Measurements from ENCODE around the gene ALG12.

DNA sequence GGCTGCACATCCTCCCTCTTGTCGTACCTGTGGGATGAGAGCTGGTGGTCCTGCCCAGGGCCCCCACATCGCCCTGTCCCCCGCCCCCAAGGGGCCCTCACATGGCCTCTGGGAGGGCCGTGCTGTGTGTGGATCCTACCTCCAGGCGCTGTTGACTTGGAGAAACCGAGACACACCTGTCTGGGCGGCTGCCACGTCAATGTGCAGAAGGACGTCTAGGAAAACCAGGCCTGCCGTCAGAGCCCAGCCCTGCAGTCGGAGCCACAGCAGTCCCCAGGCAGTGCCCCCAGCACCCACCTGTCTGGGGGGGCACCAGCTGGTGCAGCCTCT, 14.2 kb downstream of the ALG12 start:
- no peak for TF ChIP-seq EZH2phosphoT487 (IDR thresholded peaks at IDR 0.05; ENCODE audit: low read depth)
- TF ChIP-seq, protein P1, sequence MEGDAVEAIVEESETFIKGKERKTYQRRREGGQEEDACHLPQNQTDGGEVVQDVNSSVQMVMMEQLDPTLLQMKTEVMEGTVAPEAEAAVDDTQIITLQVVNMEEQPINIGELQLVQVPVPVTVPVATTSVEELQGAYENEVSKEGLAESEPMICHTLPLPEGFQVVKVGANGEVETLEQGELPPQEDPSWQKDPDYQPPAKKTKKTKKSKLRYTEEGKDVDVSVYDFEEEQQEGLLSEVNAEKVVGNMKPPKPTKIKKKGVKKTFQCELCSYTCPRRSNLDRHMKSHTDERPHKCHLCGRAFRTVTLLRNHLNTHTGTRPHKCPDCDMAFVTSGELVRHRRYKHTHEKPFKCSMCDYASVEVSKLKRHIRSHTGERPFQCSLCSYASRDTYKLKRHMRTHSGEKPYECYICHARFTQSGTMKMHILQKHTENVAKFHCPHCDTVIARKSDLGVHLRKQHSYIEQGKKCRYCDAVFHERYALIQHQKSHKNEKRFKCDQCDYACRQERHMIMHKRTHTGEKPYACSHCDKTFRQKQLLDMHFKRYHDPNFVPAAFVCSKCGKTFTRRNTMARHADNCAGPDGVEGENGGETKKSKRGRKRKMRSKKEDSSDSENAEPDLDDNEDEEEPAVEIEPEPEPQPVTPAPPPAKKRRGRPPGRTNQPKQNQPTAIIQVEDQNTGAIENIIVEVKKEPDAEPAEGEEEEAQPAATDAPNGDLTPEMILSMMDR (IDR thresholded peaks at IDR 0.05; ENCODE audit: low read depth, low read length), result no peak
